ENCODE measurements around the gene RBM14. TPM values are rescaled to one million over a fixed set of nuclear protein-coding genes. Genes with fewer than 3 reads are reported as not detected.

Gene RBM14
- total and polyA plus RNA-seq, 9 of the 15 experiments (the other 6 are each of a cell fraction or from before 2014, with no cell fraction given): 5.5 to 131 (median 42.6) TPM

DNA sequence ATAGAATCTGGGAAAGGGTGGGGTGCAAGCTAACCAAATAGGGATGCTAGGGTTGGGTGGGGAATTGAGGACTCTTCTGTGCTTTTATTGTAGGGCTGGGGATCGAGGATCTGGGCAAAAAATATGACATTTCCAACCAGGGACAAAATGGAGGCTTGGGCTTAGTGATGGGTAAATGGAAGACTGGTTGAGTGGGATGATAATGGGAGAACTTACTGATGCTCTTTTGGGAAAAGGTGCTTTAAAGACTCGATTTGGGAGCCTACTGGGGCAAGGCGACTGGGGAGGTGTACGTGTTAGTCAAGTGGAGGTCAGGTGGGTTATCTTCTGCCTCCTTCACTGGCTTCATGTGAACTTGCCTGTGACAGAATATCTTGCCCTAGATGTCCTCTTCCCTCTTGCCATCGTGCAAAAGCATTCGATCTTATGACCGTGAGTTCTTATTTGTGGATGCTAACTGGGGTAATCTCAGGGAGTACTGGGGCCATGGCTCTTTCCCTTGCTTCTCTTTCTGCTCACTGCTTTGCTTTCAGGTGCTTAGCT is 11.7 kb downstream of the RBM14 start:
- H3K4me1 ChIP-seq (replicated peaks in 1 of 2; ENCODE audit: control insufficient read depth in 2 of 2, insufficient read depth in 2 of 2, low read length in 2 of 2): peaks cover 0 to 16% of the 10 kb centered on the region in 2 experiments; a peak in 2 of 5 replicates
- 92% methylated on average over 7 of the region's 7 CpGs for WGBS (ENCODE audit: insufficient coverage, low coverage, missing lambda C conversion rate)
- FAIRE-seq (no peak), ATAC-seq (peak; percentile 3; the same call in 1 of the 3 replicates), DNase-seq (ENCODE audit: extremely low read depth in 1 of 4, low spot score in 3 of 4) (no peak)
- H3K4me2 ChIP-seq (ENCODE audit: insufficient read depth, low read length): no peak overlapping the region
- peaks cover 93% of the 10 kb centered on the region for H3K36me3 ChIP-seq (ENCODE audit: control insufficient read depth, insufficient read depth, low read length)
- CTCF ChIA-PET (ENCODE audit: low intra/inter-chr PET ratio): no interaction called here
- no peak overlapping the region for H3K9ac ChIP-seq (ENCODE audit: insufficient read depth in 1 of 2, low read depth in 2 of 2, low read length in 2 of 2)
- TSS peak; percentile 2 for BruUV-seq (replicated peaks)
- H3K4me3 ChIP-seq: no peak overlapping the region
- peaks cover 28% of the 10 kb centered on the region for H4K20me1 ChIP-seq (replicated peaks; ENCODE audit: control insufficient read depth, insufficient read depth, low read length)
- in situ Hi-C loops (cut with MboI) (no loop called here), intact Hi-C loops (cut with micrococcal nuclease) (no loop called here)
- H3K79me2 ChIP-seq (ENCODE audit: control insufficient read depth, insufficient read depth, low read length): peaks cover 99% of the 10 kb centered on the region
- H3K9me3 ChIP-seq (replicated peaks; ENCODE audit: control insufficient read depth, insufficient read depth, low read depth, low read length): no peaks in the 10 kb centered on the region
- POLR2A ChIA-PET: interaction anchor here (1.0 to 26.4 kb wide), 5 partner anchors 6 to 218 kb away, joined by 3 to 387 read pairs (median 5); partner anchors contain the start of genes RBM14 and RBM4
- no peaks in the 10 kb centered on the region for H3K9me1 ChIP-seq (ENCODE audit: control insufficient read depth, insufficient read depth, low read length)
- no peak overlapping the region for H3K27ac ChIP-seq (ENCODE audit: extremely low read depth, low read depth, low read length)
- H3K27me3 ChIP-seq (ENCODE audit: control insufficient read depth in 2 of 2, insufficient read depth in 2 of 2, low read length in 2 of 2): no peaks in the 10 kb centered on the region
- H2AFZ ChIP-seq (ENCODE audit: low read depth, low read length): no peak overlapping the region
- TF ChIP-seq TOE1 (IDR thresholded peaks at IDR 0.05; ENCODE audit: borderline replicate concordance) (no peak), TOE1 (CRISPR knock-in tag; IDR thresholded peaks at IDR 0.05; ENCODE audit: borderline replicate concordance, low read depth) (no peak), POLR2AphosphoS5 (IDR thresholded peaks at IDR 0.05; ENCODE audit: control insufficient read depth, insufficient read depth, low read depth, low read length) (peak; percentile 16; the same call in 1 of the 2 replicates), SMAD2 (IDR thresholded peaks at IDR 0.05; ENCODE audit: low read depth, low read length) (no peak), KLF16 (IDR thresholded peaks at IDR 0.05) (no peak), POLR2A (conservative IDR thresholded peaks at IDR 0.05) (peak; percentile 56; the same call in 1 of the 2 replicates), LARP7 (IDR thresholded peaks at IDR 0.05) (no peak), SUPT5H (IDR thresholded peaks at IDR 0.05) (peak; percentile 58; the same call in 1 of the 2 replicates)
- TF ChIP-seq, protein P1, sequence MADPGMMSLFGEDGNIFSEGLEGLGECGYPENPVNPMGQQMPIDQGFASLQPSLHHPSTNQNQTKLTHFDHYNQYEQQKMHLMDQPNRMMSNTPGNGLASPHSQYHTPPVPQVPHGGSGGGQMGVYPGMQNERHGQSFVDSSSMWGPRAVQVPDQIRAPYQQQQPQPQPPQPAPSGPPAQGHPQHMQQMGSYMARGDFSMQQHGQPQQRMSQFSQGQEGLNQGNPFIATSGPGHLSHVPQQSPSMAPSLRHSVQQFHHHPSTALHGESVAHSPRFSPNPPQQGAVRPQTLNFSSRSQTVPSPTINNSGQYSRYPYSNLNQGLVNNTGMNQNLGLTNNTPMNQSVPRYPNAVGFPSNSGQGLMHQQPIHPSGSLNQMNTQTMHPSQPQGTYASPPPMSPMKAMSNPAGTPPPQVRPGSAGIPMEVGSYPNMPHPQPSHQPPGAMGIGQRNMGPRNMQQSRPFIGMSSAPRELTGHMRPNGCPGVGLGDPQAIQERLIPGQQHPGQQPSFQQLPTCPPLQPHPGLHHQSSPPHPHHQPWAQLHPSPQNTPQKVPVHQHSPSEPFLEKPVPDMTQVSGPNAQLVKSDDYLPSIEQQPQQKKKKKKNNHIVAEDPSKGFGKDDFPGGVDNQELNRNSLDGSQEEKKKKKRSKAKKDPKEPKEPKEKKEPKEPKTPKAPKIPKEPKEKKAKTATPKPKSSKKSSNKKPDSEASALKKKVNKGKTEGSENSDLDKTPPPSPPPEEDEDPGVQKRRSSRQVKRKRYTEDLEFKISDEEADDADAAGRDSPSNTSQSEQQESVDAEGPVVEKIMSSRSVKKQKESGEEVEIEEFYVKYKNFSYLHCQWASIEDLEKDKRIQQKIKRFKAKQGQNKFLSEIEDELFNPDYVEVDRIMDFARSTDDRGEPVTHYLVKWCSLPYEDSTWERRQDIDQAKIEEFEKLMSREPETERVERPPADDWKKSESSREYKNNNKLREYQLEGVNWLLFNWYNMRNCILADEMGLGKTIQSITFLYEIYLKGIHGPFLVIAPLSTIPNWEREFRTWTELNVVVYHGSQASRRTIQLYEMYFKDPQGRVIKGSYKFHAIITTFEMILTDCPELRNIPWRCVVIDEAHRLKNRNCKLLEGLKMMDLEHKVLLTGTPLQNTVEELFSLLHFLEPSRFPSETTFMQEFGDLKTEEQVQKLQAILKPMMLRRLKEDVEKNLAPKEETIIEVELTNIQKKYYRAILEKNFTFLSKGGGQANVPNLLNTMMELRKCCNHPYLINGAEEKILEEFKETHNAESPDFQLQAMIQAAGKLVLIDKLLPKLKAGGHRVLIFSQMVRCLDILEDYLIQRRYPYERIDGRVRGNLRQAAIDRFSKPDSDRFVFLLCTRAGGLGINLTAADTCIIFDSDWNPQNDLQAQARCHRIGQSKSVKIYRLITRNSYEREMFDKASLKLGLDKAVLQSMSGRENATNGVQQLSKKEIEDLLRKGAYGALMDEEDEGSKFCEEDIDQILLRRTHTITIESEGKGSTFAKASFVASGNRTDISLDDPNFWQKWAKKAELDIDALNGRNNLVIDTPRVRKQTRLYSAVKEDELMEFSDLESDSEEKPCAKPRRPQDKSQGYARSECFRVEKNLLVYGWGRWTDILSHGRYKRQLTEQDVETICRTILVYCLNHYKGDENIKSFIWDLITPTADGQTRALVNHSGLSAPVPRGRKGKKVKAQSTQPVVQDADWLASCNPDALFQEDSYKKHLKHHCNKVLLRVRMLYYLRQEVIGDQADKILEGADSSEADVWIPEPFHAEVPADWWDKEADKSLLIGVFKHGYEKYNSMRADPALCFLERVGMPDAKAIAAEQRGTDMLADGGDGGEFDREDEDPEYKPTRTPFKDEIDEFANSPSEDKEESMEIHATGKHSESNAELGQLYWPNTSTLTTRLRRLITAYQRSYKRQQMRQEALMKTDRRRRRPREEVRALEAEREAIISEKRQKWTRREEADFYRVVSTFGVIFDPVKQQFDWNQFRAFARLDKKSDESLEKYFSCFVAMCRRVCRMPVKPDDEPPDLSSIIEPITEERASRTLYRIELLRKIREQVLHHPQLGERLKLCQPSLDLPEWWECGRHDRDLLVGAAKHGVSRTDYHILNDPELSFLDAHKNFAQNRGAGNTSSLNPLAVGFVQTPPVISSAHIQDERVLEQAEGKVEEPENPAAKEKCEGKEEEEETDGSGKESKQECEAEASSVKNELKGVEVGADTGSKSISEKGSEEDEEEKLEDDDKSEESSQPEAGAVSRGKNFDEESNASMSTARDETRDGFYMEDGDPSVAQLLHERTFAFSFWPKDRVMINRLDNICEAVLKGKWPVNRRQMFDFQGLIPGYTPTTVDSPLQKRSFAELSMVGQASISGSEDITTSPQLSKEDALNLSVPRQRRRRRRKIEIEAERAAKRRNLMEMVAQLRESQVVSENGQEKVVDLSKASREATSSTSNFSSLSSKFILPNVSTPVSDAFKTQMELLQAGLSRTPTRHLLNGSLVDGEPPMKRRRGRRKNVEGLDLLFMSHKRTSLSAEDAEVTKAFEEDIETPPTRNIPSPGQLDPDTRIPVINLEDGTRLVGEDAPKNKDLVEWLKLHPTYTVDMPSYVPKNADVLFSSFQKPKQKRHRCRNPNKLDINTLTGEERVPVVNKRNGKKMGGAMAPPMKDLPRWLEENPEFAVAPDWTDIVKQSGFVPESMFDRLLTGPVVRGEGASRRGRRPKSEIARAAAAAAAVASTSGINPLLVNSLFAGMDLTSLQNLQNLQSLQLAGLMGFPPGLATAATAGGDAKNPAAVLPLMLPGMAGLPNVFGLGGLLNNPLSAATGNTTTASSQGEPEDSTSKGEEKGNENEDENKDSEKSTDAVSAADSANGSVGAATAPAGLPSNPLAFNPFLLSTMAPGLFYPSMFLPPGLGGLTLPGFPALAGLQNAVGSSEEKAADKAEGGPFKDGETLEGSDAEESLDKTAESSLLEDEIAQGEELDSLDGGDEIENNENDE (IDR thresholded peaks at IDR 0.05; ENCODE audit: low read depth, low read length): no peak
- TF ChIP-seq, protein P2, sequence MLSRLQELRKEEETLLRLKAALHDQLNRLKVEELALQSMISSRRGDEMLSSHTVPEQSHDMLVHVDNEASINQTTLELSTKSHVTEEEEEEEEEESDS (CRISPR knock-in tag; IDR thresholded peaks at IDR 0.05): no peak
- TF ChIP-seq, protein P3, sequence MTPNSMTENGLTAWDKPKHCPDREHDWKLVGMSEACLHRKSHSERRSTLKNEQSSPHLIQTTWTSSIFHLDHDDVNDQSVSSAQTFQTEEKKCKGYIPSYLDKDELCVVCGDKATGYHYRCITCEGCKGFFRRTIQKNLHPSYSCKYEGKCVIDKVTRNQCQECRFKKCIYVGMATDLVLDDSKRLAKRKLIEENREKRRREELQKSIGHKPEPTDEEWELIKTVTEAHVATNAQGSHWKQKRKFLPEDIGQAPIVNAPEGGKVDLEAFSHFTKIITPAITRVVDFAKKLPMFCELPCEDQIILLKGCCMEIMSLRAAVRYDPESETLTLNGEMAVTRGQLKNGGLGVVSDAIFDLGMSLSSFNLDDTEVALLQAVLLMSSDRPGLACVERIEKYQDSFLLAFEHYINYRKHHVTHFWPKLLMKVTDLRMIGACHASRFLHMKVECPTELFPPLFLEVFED (CRISPR knock-in tag; conservative IDR thresholded peaks at IDR 0.05): 0 out of 2 replicates have a peak, but pooled peaks have one; percentile 27

Data from K562 (cell line).